ENCODE measurements around the gene ELK3.

The ELK3 gene

GRCh38 chr12:96226801-96227348 lies 32.7 kb downstream of the ELK3 start:
- no peak for DNase-seq
- H3K27ac ChIP-seq: no peak overlapping the region
- H3K27me3 ChIP-seq (replicated peaks): no peaks in the 10 kb centered on the region
- peaks cover 60% of the 10 kb centered on the region for H3K36me3 ChIP-seq (replicated peaks)
- H3K4me3 ChIP-seq (ENCODE audit: low read depth, low read length): no peak overlapping the region
- in situ Hi-C loops (cut with HindIII; ENCODE audit: low pct_ligation_motif_present, low sequenced_read_pairs): no loop called here
- no peak for TF ChIP-seq CTCF (IDR thresholded peaks at IDR 0.05; ENCODE audit: low read depth, low read length, missing control alignments)

- no peaks in the 10 kb centered on the region for H3K27me3 ChIP-seq (replicated peaks)
- DNase-seq: no peak
- peaks cover 60% of the 10 kb centered on the region for H3K36me3 ChIP-seq (replicated peaks)
- in situ Hi-C loops (cut with HindIII; ENCODE audit: low pct_ligation_motif_present, low sequenced_read_pairs): no loop called here
- TF ChIP-seq CTCF (IDR thresholded peaks at IDR 0.05; ENCODE audit: low read depth, low read length, missing control alignments): no peak
- no peak overlapping the region for H3K27ac ChIP-seq
- no peak overlapping the region for H3K4me3 ChIP-seq (ENCODE audit: low read depth, low read length)
Measured at GRCh38 chr12:96227365-96228106, 33.4 kb downstream of the ELK3 start.

GRCh38 chr12:96228566-96229248 lies 34.5 kb downstream of the ELK3 start:
- in situ Hi-C loops (cut with HindIII; ENCODE audit: low pct_ligation_motif_present, low sequenced_read_pairs): no loop called here
- Histone ChIP-seq H3K27ac (no peak overlapping the region), H3K36me3 (replicated peaks) (peaks cover 50% of the 10 kb centered on the region), H3K27me3 (replicated peaks) (no peaks in the 10 kb centered on the region), H3K4me3 (ENCODE audit: low read depth, low read length) (no peak overlapping the region)
- no peak for DNase-seq
- no peak for TF ChIP-seq CTCF (IDR thresholded peaks at IDR 0.05; ENCODE audit: low read depth, low read length, missing control alignments)

- Histone ChIP-seq H3K36me3 (replicated peaks) (peaks cover 42% of the 10 kb centered on the region), H3K27ac (no peak overlapping the region)
- no peak for DNase-seq
Measured at GRCh38 chr12:96230646-96231045, 36.5 kb downstream of the ELK3 start.

GRCh38 chr12:96233168-96233567 lies 39.0 kb downstream of the ELK3 start:
- in situ Hi-C loops (cut with HindIII; ENCODE audit: low pct_ligation_motif_present, low sequenced_read_pairs): no loop called here
- DNase-seq: no peak

More at GRCh38 chr12:96230646-96231045, 36.5 kb downstream of the ELK3 start:
- Histone ChIP-seq H3K27me3 (replicated peaks) (no peaks in the 10 kb centered on the region), H3K4me3 (ENCODE audit: low read depth, low read length) (no peak overlapping the region)
- TF ChIP-seq CTCF (IDR thresholded peaks at IDR 0.05; ENCODE audit: low read depth, low read length, missing control alignments): no peak
- in situ Hi-C loops (cut with HindIII; ENCODE audit: low pct_ligation_motif_present, low sequenced_read_pairs): no loop called here

More at GRCh38 chr12:96233168-96233567, 39.0 kb downstream of the ELK3 start:
- no peak for TF ChIP-seq CTCF (IDR thresholded peaks at IDR 0.05; ENCODE audit: low read depth, low read length, missing control alignments)
- H3K27me3 ChIP-seq (replicated peaks): no peaks in the 10 kb centered on the region
- no peak overlapping the region for H3K4me3 ChIP-seq (ENCODE audit: low read depth, low read length)
- no peak overlapping the region for H3K27ac ChIP-seq
- peaks cover 35% of the 10 kb centered on the region for H3K36me3 ChIP-seq (replicated peaks)

Data from brain microvascular endothelial cell (primary cell).